GM12874 (cell line): ENCODE data around the gene MEST.

Experiments
- CTCF ChIP-seq: IDR thresholded peaks from 2 replicates; pipeline ENCODE4 v1.5.1; 2011; ENCODE audit warnings: low read depth, mild to moderate bottlenecking, control low read depth, low read length, moderate library complexity; ENCODE audit not compliant: insufficient read depth

MEST gene

GRCh38 chr7:130486954-130487436 is 4.9 kb upstream of the MEST start:
- TF ChIP-seq CTCF: no peak

- no peak for TF ChIP-seq CTCF
Measured at GRCh38 chr7:130488392-130489139, 3.3 kb upstream of the MEST start.

GRCh38 chr7:130489140-130489983 is 2.5 kb upstream of the MEST start:
- TF ChIP-seq CTCF: no peak

GRCh38 chr7:130490311-130490791 is 1.5 kb upstream of the MEST start:
- no peak for TF ChIP-seq CTCF

GRCh38 chr7:130490888-130491804 is 739 bp upstream of the MEST start:
- TF ChIP-seq CTCF: peak; percentile 58

- TF ChIP-seq CTCF: no peak
Measured at GRCh38 chr7:130492523-130493274, 814 bp downstream of the MEST start.
